Measurements from ENCODE around the gene TEX29. TPM values are rescaled to one million over a fixed set of nuclear protein-coding genes. Genes with fewer than 3 reads are reported as not detected.

TEX29 gene
- polyA plus RNA-seq, 1 donor from 2014 or later = not detected

GRCh38 chr13:111326621-111326965 is 6.2 kb downstream of the TEX29 start:
- Histone ChIP-seq H3K9ac (ENCODE audit: low read length) (no peak overlapping the region), H3K4me3 (ENCODE audit: low read length) (no peak overlapping the region), H3K36me3 (ENCODE audit: insufficient read depth, low read length) (no peaks in the 10 kb centered on the region), H4K20me1 (ENCODE audit: insufficient read depth) (no peaks in the 10 kb centered on the region), H3F3A (ENCODE audit: insufficient read depth, low read length, poor library complexity, severe bottlenecking) (no peaks in the 10 kb centered on the region), H3K27ac (ENCODE audit: low read length) (no peak overlapping the region), H3K79me2 (replicated peaks; ENCODE audit: insufficient read depth, low read length) (no peaks in the 10 kb centered on the region), H3K9me3 (ENCODE audit: low read length) (no peaks in the 10 kb centered on the region), H3K9me2 (ENCODE audit: insufficient read depth, low read length) (no peaks in the 10 kb centered on the region), H3K4me2 (ENCODE audit: low read length) (no peak overlapping the region), H3K27me3 (ENCODE audit: insufficient read depth, low read depth, low read length) (no peaks in the 10 kb centered on the region), H2AFZ (ENCODE audit: low read depth, low read length) (no peak overlapping the region)
- TF ChIP-seq SMC3 (conservative IDR thresholded peaks at IDR 0.05; ENCODE audit: poor library complexity) (no peak), EP300 (conservative IDR thresholded peaks at IDR 0.05; ENCODE audit: poor library complexity, severe bottlenecking) (no peak), RAD21 (conservative IDR thresholded peaks at IDR 0.05) (no peak), TAF1 (IDR thresholded peaks at IDR 0.05; ENCODE audit: low read depth) (no peak), MXI1 (conservative IDR thresholded peaks at IDR 0.05; ENCODE audit: poor library complexity, severe bottlenecking) (no peak), POLR2AphosphoS5 (IDR thresholded peaks at IDR 0.05) (no peak), EZH2 (IDR thresholded peaks at IDR 0.05; ENCODE audit: borderline replicate concordance, insufficient read depth, low read length, poor library complexity, severe bottlenecking) (no peak), CTCF (IDR thresholded peaks at IDR 0.05; ENCODE audit: poor library complexity, severe bottlenecking) (no peak)
- TF ChIP-seq, protein P1, sequence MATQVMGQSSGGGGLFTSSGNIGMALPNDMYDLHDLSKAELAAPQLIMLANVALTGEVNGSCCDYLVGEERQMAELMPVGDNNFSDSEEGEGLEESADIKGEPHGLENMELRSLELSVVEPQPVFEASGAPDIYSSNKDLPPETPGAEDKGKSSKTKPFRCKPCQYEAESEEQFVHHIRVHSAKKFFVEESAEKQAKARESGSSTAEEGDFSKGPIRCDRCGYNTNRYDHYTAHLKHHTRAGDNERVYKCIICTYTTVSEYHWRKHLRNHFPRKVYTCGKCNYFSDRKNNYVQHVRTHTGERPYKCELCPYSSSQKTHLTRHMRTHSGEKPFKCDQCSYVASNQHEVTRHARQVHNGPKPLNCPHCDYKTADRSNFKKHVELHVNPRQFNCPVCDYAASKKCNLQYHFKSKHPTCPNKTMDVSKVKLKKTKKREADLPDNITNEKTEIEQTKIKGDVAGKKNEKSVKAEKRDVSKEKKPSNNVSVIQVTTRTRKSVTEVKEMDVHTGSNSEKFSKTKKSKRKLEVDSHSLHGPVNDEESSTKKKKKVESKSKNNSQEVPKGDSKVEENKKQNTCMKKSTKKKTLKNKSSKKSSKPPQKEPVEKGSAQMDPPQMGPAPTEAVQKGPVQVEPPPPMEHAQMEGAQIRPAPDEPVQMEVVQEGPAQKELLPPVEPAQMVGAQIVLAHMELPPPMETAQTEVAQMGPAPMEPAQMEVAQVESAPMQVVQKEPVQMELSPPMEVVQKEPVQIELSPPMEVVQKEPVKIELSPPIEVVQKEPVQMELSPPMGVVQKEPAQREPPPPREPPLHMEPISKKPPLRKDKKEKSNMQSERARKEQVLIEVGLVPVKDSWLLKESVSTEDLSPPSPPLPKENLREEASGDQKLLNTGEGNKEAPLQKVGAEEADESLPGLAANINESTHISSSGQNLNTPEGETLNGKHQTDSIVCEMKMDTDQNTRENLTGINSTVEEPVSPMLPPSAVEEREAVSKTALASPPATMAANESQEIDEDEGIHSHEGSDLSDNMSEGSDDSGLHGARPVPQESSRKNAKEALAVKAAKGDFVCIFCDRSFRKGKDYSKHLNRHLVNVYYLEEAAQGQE (IDR thresholded peaks at IDR 0.05; ENCODE audit: borderline replicate concordance) = no peak

DNA sequence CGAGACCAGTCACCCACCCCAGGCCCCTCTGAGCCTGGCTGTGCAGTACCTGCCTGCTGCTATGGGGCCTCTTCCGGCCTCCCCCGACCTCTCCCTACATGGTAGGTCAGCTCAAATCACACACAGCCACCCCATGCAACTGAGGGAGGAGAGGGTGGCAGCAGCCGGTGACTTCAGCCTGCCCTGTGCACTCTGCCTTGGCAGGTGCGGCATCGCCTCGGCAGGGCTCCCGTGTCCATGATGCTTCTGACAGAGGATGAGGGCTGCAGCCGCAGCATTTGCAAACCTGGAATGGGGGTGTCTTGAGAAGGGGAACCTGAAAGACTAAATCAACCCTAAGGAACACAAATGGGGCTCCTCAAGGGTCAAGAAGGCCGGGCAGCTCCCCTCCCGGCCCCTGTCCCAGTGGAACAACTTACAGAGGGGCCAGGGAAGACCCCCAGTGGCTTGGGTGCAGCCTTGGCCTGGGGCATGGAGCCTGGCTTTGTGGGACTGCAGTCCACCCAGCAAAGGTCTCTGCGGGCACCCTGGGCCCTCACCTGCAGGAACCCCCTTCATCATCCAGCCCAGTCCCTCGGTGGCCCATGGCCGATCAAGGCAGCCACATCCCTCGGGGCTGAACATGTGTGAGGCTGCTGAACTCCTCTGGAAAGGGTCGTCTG is 6.7 kb downstream of the TEX29 start:
- TF ChIP-seq POLR2AphosphoS5 (IDR thresholded peaks at IDR 0.05) (no peak), CTCF (IDR thresholded peaks at IDR 0.05; ENCODE audit: poor library complexity, severe bottlenecking) (no peak), MXI1 (conservative IDR thresholded peaks at IDR 0.05; ENCODE audit: poor library complexity, severe bottlenecking) (no peak), SMC3 (conservative IDR thresholded peaks at IDR 0.05; ENCODE audit: poor library complexity) (no peak), TAF1 (IDR thresholded peaks at IDR 0.05; ENCODE audit: low read depth) (no peak), EP300 (conservative IDR thresholded peaks at IDR 0.05; ENCODE audit: poor library complexity, severe bottlenecking) (no peak)
- Histone ChIP-seq H3K79me2 (replicated peaks; ENCODE audit: insufficient read depth, low read length) (no peaks in the 10 kb centered on the region), H3K4me3 (ENCODE audit: low read length) (no peak overlapping the region), H3K9me2 (ENCODE audit: insufficient read depth, low read length) (no peaks in the 10 kb centered on the region), H3K36me3 (ENCODE audit: insufficient read depth, low read length) (no peaks in the 10 kb centered on the region), H3F3A (ENCODE audit: insufficient read depth, low read length, poor library complexity, severe bottlenecking) (no peaks in the 10 kb centered on the region), H3K27ac (ENCODE audit: low read length) (no peak overlapping the region), H3K4me2 (ENCODE audit: low read length) (no peak overlapping the region), H4K20me1 (ENCODE audit: insufficient read depth) (no peaks in the 10 kb centered on the region), H3K9ac (ENCODE audit: low read length) (no peak overlapping the region), H3K27me3 (ENCODE audit: insufficient read depth, low read depth, low read length) (no peaks in the 10 kb centered on the region), H2AFZ (ENCODE audit: low read depth, low read length) (no peak overlapping the region), H3K9me3 (ENCODE audit: low read length) (no peaks in the 10 kb centered on the region)
